Natural killer cell treated with Interleukin-12 subunit alpha and Interleukin-12 subunit beta and Interleukin-15 and Interleukin-18, amount 100 ng/mL, for 72 hours (primary cell): ENCODE data around the gene PRAMEF12. TPM values are rescaled to one million over a fixed set of nuclear protein-coding genes. Genes with fewer than 3 reads are reported as not detected.
"Not testable (repeated sequence)": the region's sequence is repeated elsewhere in the genome, so short reads cannot be mapped to it uniquely, and the experiment has no call there.

ENCODE experiments used
- ATAC-seq, 2 donors: fragments of 150-1000 bp; cut with Tn5 transposase in 1 of 2; sonication (Bioruptor Pico), chemical (Tn5 transposase) in 1 of 2; 2 replicates each; pipeline ENCODE4 v1.10.0; 2021
- DNase-seq: peaks from one replicate; pipeline ENCODE4 v3.0.0; 2022; ENCODE audit warnings: low spot score
- H3K27ac Mint-ChIP-seq, 2 donors: 1 replicate in 1 of 2; 2 replicates in 1 of 2; pipeline ENCODE4 v1.8.0; 2022; ENCODE audit warnings: mixed read lengths in 2 of 2, mild to moderate bottlenecking in 1 of 2, moderate library complexity in 1 of 2
- H3K27me3 Mint-ChIP-seq, 2 donors: 1 replicate in 1 of 2; 2 replicates in 1 of 2; pipeline ENCODE4 v1.8.0; 2022; ENCODE audit warnings: mixed read lengths in 2 of 2
- H3K36me3 Mint-ChIP-seq: one replicate; pipeline ENCODE4 v1.8.0; 2022; ENCODE audit warnings: mixed read lengths
- H3K4me1 Mint-ChIP-seq, 2 donors: 1 replicate in 1 of 2; 2 replicates in 1 of 2; pipeline ENCODE4 v1.8.0; 2022; ENCODE audit warnings: low read depth in 2 of 2, mixed read lengths in 2 of 2, mild to moderate bottlenecking in 1 of 2
- H3K4me3 Mint-ChIP-seq: one replicate; pipeline ENCODE4 v1.8.0; 2022; ENCODE audit warnings: mixed read lengths
- H3K9me3 Mint-ChIP-seq: 2 replicates; pipeline ENCODE4 v1.8.0; 2022; ENCODE audit warnings: mixed read lengths
- total RNA-seq, 2 donors: library from RNA; stranded (reverse); gene quantifications; one replicate each; pipeline ENCODE4 v1.2.3, GENCODE V29; 2022

The PRAMEF12 gene
- total RNA-seq, 2 donors from 2014 or later = not detected

DNA sequence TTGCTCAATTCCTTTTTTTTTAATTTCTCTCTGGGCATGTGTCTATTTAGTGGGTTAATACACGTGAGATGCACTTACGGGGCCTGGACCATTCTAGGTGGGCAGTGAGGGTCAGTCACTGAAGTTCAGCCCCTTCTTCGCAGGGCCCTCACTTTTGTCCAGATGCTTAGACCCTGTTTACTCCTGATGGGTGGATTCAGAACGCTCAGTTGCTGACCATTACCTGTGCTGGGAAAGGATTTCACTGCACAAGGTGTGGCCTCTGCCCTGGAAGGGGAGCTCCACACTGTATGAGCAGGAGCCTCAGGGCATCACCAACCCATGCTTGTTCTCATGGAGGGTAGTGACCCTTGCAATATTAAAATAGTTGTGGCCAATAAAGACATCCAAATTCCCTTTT, 4.5 kb downstream of the PRAMEF12 start:
- Mint-ChIP-seq H3K4me3 (no peak overlapping the region), H3K27ac (no peak overlapping the region), H3K9me3 (no peaks in the 10 kb centered on the region), H3K4me1 (no peaks in the 10 kb centered on the region), H3K36me3 (peaks cover 2% of the 10 kb centered on the region), H3K27me3 (peaks cover 11 to 14% of the 10 kb centered on the region in 2 donors)
- no peak for ATAC-seq
- DNase-seq = no peak

- peaks cover 10 to 18% of the 10 kb centered on the region in 2 donors for H3K27me3 Mint-ChIP-seq
- no peak overlapping the region for H3K4me3 Mint-ChIP-seq
- no peak overlapping the region for H3K27ac Mint-ChIP-seq
These were observed 5.4 kb downstream of the PRAMEF12 start for GRCh38 chr1:12778907-12779306.

GRCh38 chr1:12781488-12781887, 8.0 kb downstream of the PRAMEF12 start:
- not testable (repeated sequence) for H3K4me1 Mint-ChIP-seq, H3K27ac Mint-ChIP-seq, ATAC-seq, DNase-seq, H3K4me3 Mint-ChIP-seq, H3K9me3 Mint-ChIP-seq
- Mint-ChIP-seq H3K27me3 (peaks cover 10 to 26% of the 10 kb centered on the region in 2 donors), H3K36me3 (peaks cover 18% of the 10 kb centered on the region)

More at GRCh38 chr1:12778907-12779306, 5.4 kb downstream of the PRAMEF12 start:
- no peaks in the 10 kb centered on the region for H3K4me1 Mint-ChIP-seq
- ATAC-seq = no peak
- peaks cover 7% of the 10 kb centered on the region for H3K36me3 Mint-ChIP-seq
- DNase-seq = no peak
- no peaks in the 10 kb centered on the region for H3K9me3 Mint-ChIP-seq

DNA sequence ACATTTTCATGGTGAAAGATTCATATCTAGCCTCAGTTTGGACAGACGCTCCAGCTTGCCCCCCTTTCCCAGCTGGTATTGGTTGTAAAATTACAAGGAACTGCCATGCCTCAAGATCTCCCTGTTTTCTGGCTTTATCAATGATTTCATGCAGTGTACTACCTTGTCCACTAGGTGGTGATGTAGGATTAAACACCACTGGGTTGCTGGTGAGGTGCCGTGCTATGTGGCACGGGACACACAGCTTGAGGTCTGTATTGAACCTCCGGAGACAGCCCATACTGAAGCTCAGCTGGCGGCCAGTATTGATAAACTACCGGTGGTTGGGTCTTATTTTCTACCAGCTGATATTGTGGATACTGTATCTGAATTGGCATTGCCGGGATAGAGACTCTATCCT, 10.2 kb downstream of the PRAMEF12 start:
- DNase-seq, H3K4me1 Mint-ChIP-seq, ATAC-seq, H3K4me3 Mint-ChIP-seq, H3K9me3 Mint-ChIP-seq, H3K27ac Mint-ChIP-seq: not testable (repeated sequence)
- Mint-ChIP-seq H3K27me3 (peaks cover 6 to 21% of the 10 kb centered on the region in 2 donors), H3K36me3 (peaks cover 18% of the 10 kb centered on the region)

GRCh38 chr1:12784729-12785128, 11.2 kb downstream of the PRAMEF12 start:
- not testable (repeated sequence) for H3K9me3 Mint-ChIP-seq, ATAC-seq, H3K27ac Mint-ChIP-seq, DNase-seq, H3K4me3 Mint-ChIP-seq, H3K4me1 Mint-ChIP-seq
- Mint-ChIP-seq H3K27me3 (peaks cover under 1 to 13% of the 10 kb centered on the region in 2 donors), H3K36me3 (peaks cover 18% of the 10 kb centered on the region)

- ATAC-seq, H3K9me3 Mint-ChIP-seq, H3K4me1 Mint-ChIP-seq, DNase-seq, H3K4me3 Mint-ChIP-seq, H3K27ac Mint-ChIP-seq, H3K27me3 Mint-ChIP-seq, H3K36me3 Mint-ChIP-seq: not testable (repeated sequence)
These were observed 17.6 kb downstream of the PRAMEF12 start, which contains the start of gene PRAMEF1 for GRCh38 chr1:12791097-12791496. TSS of gene PRAMEF1 (plus strand) at chr1:12791397. CDS start at chr1:12793228, 1,831 bp downstream.

- DNase-seq = no peak
- Mint-ChIP-seq H3K4me1 (no peaks in the 10 kb centered on the region), H3K27ac (no peak overlapping the region), H3K36me3 (no peaks in the 10 kb centered on the region), H3K27me3 (peaks cover 4 to 27% of the 10 kb centered on the region in 2 donors), H3K9me3 (no peaks in the 10 kb centered on the region), H3K4me3 (no peak overlapping the region)
- ATAC-seq = no peak
These were observed 25.4 kb downstream of the PRAMEF12 start for GRCh38 chr1:12798911-12799310.

DNA sequence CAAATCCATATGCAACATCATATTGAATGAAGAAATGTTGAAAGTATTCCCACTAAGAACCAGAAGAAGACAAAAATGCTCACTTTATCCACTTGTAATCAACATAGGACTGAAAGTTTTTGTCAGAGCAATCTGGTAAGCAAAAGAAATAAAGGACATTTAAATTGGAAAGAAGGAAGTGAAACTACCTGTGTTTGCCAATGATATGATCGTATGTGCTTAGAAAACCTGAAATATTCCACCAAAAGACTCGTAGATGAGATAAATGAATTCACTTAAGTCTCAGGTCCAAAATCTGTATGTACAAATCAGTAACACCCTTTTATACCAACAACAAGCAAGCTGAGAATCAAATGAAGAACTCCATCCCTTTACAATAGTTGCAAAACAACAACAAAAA, 26.2 kb downstream of the PRAMEF12 start:
- H3K27me3 Mint-ChIP-seq = peaks cover 5 to 32% of the 10 kb centered on the region in 2 donors
- H3K27ac Mint-ChIP-seq = no peak overlapping the region
- DNase-seq (no peak), ATAC-seq (no peak)
- H3K36me3 Mint-ChIP-seq = peaks cover 3% of the 10 kb centered on the region
- no peaks in the 10 kb centered on the region for H3K4me1 Mint-ChIP-seq
- H3K4me3 Mint-ChIP-seq = no peak overlapping the region
- H3K9me3 Mint-ChIP-seq = peaks cover 1% of the 10 kb centered on the region

DNA sequence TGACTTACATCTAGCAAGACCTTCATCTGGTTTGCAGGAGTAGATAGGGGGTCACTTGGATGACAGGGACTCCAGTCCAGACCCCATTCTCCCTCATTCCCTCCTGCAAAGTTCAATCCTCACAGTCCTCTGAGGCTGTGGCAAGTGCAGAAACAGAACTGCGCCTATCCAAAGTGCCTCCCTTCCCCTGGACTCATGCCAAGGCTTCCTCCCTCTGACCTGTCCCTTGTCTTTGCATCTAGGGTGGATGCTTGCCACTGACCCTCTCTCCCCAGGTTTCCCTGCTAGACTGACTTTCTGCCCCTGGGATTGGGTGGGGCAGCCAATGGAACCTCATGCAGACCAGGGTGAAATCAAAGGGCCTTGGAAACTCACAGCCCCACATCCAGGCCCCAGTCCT, 36.4 kb downstream of the PRAMEF12 start:
- H3K27me3 Mint-ChIP-seq = peaks cover 14 to 50% of the 10 kb centered on the region in 2 donors
- H3K9me3 Mint-ChIP-seq = peaks cover 4% of the 10 kb centered on the region
- H3K4me3 Mint-ChIP-seq = no peak overlapping the region
- no peak for ATAC-seq
- H3K36me3 Mint-ChIP-seq = peaks cover 4% of the 10 kb centered on the region
- no peak for DNase-seq
- H3K4me1 Mint-ChIP-seq = no peaks in the 10 kb centered on the region
- no peak overlapping the region for H3K27ac Mint-ChIP-seq

- no peaks in the 10 kb centered on the region for H3K9me3 Mint-ChIP-seq
- H3K4me1 Mint-ChIP-seq = no peaks in the 10 kb centered on the region
- no peak overlapping the region for H3K27ac Mint-ChIP-seq
- H3K36me3 Mint-ChIP-seq = no peaks in the 10 kb centered on the region
- H3K4me3 Mint-ChIP-seq = no peak overlapping the region
- ATAC-seq (no peak), DNase-seq (no peak)
- H3K27me3 Mint-ChIP-seq = peaks cover 14 to 48% of the 10 kb centered on the region in 2 donors
These were observed 37.3 kb downstream of the PRAMEF12 start for GRCh38 chr1:12810691-12811408.

DNA sequence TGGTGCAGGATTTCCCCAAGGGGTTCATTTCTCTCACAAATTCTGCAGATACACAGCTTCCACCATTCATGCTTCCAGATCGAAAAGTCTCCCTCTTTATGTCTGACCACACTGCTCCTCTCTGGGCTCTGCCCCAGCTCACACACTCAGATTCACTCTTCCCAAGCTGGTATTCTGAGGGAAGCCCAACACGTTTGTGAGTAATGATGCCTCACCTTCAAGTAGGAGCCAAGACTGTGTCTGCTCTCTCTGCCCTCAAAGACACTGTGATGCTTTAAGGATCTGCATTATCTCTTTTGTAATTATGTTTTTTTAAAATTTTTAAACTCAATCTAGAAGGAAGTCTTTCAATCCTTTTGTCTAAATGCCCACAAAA, 37.9 kb downstream of the PRAMEF12 start:
- Mint-ChIP-seq H3K27me3 (peaks cover 11 to 45% of the 10 kb centered on the region in 2 donors), H3K9me3 (no peaks in the 10 kb centered on the region), H3K27ac (no peak overlapping the region), H3K36me3 (no peaks in the 10 kb centered on the region), H3K4me3 (no peak overlapping the region), H3K4me1 (no peaks in the 10 kb centered on the region)
- DNase-seq = no peak
- ATAC-seq = no peak

- not testable (repeated sequence) for H3K36me3 Mint-ChIP-seq, H3K9me3 Mint-ChIP-seq, H3K4me1 Mint-ChIP-seq, H3K4me3 Mint-ChIP-seq, H3K27ac Mint-ChIP-seq, ATAC-seq, DNase-seq
- H3K27me3 Mint-ChIP-seq = peaks cover 7 to 28% of the 10 kb centered on the region in 2 donors
These were observed 45.5 kb downstream of the PRAMEF12 start for GRCh38 chr1:12819061-12819460.
